K562 (cell line): ENCODE data around the gene MFSD12. TPM values are rescaled to one million over a fixed set of nuclear protein-coding genes. Genes with fewer than 3 reads are reported as not detected.

Experiments used
- BHLHE40 ChIP-seq: IDR thresholded peaks from 2 replicates; pipeline ENCODE4 v1.6.1; 2011; ENCODE audit warnings: low read length, improper control_type of control experiment
- BRD4 ChIP-seq: fragments of 200-600 bp; sonication (generic); IDR thresholded peaks from 2 replicates; pipeline ENCODE4 v1.6.1; 2017; ENCODE audit warnings: inconsistent platforms
- CREB3 ChIP-seq: fragments of 450-650 bp; conservative IDR thresholded peaks from 2 replicates; pipeline ENCODE4 v1.6.1; 2016; ENCODE audit warnings: missing genetic modification characterization, low read depth, mild to moderate bottlenecking, missing compliant biosample characterization, moderate library complexity
- DPF2 ChIP-seq: fragments of 450-650 bp; IDR thresholded peaks from 2 replicates; pipeline ENCODE4 v1.6.1; 2016
- EP300 ChIP-seq: IDR thresholded peaks from 2 replicates; pipeline ENCODE4 v1.6.1; 2012; ENCODE audit warnings: low read length, improper control_type of control experiment
- FOXJ2 ChIP-seq: fragments of 200-800 bp; sonication (Bioruptor generic); IDR thresholded peaks from 2 replicates; pipeline ENCODE4 v1.6.1; 2016; ENCODE audit warnings: missing genetic modification characterization, missing compliant biosample characterization
- HSF4 ChIP-seq: fragments of 250-450 bp; sonication (Bioruptor Pico); IDR thresholded peaks from 2 replicates; pipeline ENCODE4 v2.1.2; 2022; ENCODE audit warnings: mild to moderate bottlenecking, moderate library complexity, borderline replicate concordance
- KLF13 ChIP-seq: fragments of 450-650 bp; IDR thresholded peaks from 2 replicates; pipeline ENCODE4 v1.6.1; 2016; ENCODE audit warnings: missing genetic modification characterization, low read depth, mild to moderate bottlenecking, missing compliant biosample characterization, moderate library complexity, borderline replicate concordance
- NR4A1 ChIP-seq, 2 experiments: fragments of 250-450 bp in 1 of 2; fragments of 450-650 bp in 1 of 2; sonication (Bioruptor Pico) in 1 of 2; IDR thresholded peaks; 2 replicates each; pipeline versions ENCODE4 v1.4.0 to v1.6.1; 2016 to 2020; ENCODE audit warnings: mild to moderate bottlenecking in 2 of 2, missing compliant biosample characterization in 1 of 2, missing genetic modification characterization in 1 of 2, moderate library complexity in 1 of 2
- RB1 ChIP-seq: fragments of 450-650 bp; IDR thresholded peaks from 2 replicates; pipeline ENCODE4 v1.6.1; 2017; ENCODE audit warnings: low read depth, mild to moderate bottlenecking
- RCOR1 ChIP-seq, 2 experiments: IDR thresholded peaks; 2 replicates each; pipeline ENCODE4 v1.6.1; 2012; ENCODE audit warnings: low read depth in 2 of 2, low read length in 2 of 2, borderline replicate concordance in 1 of 2, improper control_type of control experiment in 1 of 2
- SPI1 ChIP-seq: IDR thresholded peaks from 2 replicates; pipeline ENCODE4 v1.6.1; 2011; ENCODE audit warnings: low read depth, low read length, control low read depth, borderline replicate concordance
- YY1 ChIP-seq, 3 experiments: IDR thresholded peaks; 2 replicates each; pipeline ENCODE4 v1.6.1; 2011; ENCODE audit warnings: low read length in 2 of 3, mild to moderate bottlenecking in 2 of 3, moderate library complexity in 2 of 3, borderline replicate concordance in 1 of 3, control low read depth in 1 of 3, low read depth in 1 of 3; ENCODE audit not compliant: insufficient read depth in 3 of 3, insufficient replicate concordance in 2 of 3, control insufficient read depth in 1 of 3, insufficient read length in 1 of 3; ENCODE audit errors: extremely low read depth in 1 of 3
- ZBTB2 ChIP-seq: fragments of 450-650 bp; IDR thresholded peaks from 2 replicates; pipeline ENCODE4 v1.6.1; 2016; ENCODE audit warnings: antibody characterized with exemption
- ZC3H8 ChIP-seq: fragments of 450-650 bp; IDR thresholded peaks from 2 replicates; pipeline ENCODE4 v1.6.1; 2017
- ZNF518B ChIP-seq: fragments of 250-450 bp; sonication (Bioruptor Pico); IDR thresholded peaks from 2 replicates; pipeline ENCODE4 v1.5.0; 2021; ENCODE audit warnings: mild to moderate bottlenecking, moderate library complexity
- ZNF561 ChIP-seq: fragments of 450-650 bp; formaldehyde crosslinking; conservative IDR thresholded peaks from 2 replicates; pipeline ENCODE4 v1.4.0; 2020; ENCODE audit warnings: mild to moderate bottlenecking, moderate library complexity
- ZNF79 ChIP-seq: fragments of 250-450 bp; sonication (Bioruptor Pico); IDR thresholded peaks from 2 replicates; pipeline ENCODE4 v1.4.0; 2020; ENCODE audit warnings: low read depth, mild to moderate bottlenecking, moderate library complexity
- polyA plus RNA-seq, 8 experiments: library from polyadenylated mRNA; depleted of rRNA in 4 of 8; stranded (reverse) in 5 of 8; unstranded in 3 of 8; fragments of >200 nt; fragmentation: Nextera tagmentation in 2 of 8; fragmentation: Illumina TruSeq in 1 of 8; extraction: Ambion mirVana in 2 of 8; extraction: Trizol in 1 of 8; gene quantifications; 2 replicates each; pipeline versions ENCODE4 v1.2.1 to v1.2.3, GENCODE V29; 2011 to 2014; ENCODE audit warnings: inconsistent platforms in 1 of 8, missing spikeins in 1 of 8
- total RNA-seq, 7 experiments: library from RNA; depleted of rRNA in 6 of 7; stranded (reverse); fragments of >200 nt in 6 of 7; fragmentation: Illumina TruSeq in 2 of 7; extraction: Trizol in 2 of 7; gene quantifications; 2 replicates each; pipeline versions ENCODE4 v1.2.1 to v1.2.3, GENCODE V29; 2011 to 2021; ENCODE audit warnings: low replicate concordance in 1 of 7
- TF ChIP-seq, protein P1 (sequence below), 2 experiments: IDR thresholded peaks in 1 of 2; conservative IDR thresholded peaks in 1 of 2; 2 replicates each; pipeline ENCODE4 v1.6.1; 2016; ENCODE audit warnings: low read depth in 2 of 2, mild to moderate bottlenecking in 1 of 2, missing compliant biosample characterization in 1 of 2, missing genetic modification characterization in 1 of 2, moderate library complexity in 1 of 2

Gene MFSD12
- total and polyA plus RNA-seq, 9 of the 15 experiments (the other 6 are each of a cell fraction or from before 2014, with no cell fraction given): 0.69 to 112 (median 31.8) TPM

DNA sequence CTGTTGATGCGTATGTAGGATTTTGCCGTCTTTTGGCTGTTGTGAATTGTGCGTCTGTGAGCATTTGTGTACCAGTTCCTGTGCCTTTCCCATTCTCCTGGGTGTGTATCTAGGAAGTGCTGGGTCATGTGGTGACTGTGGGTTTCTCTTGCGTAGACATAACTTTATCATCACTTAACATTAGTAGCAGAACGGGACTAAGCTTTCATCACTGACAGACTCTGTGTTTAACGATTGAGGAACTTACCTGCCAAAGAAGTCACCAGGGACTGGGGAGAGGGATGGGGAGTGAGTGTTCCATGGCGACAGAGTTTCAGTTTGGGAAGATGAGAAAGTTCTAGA lies 36.3 kb downstream of the MFSD12 start (continued):
- peak; percentile 45; the same call in 1 of the 2 replicates for TF ChIP-seq ZBTB2
- no peak for TF ChIP-seq YY1 (IDR thresholded peaks at IDR 0.05; ENCODE audit: borderline replicate concordance in 1 of 3, control insufficient read depth in 1 of 3, extremely low read depth in 1 of 3, insufficient read depth in 3 of 3, insufficient read length in 1 of 3, insufficient replicate concordance in 2 of 3, low read depth in 1 of 3, low read length in 2 of 3)
- peak; percentile 29; the same call in 1 of the 2 replicates for TF ChIP-seq SPI1
- TF ChIP-seq BHLHE40: 0 out of 2 replicates have a peak, but pooled peaks have one; percentile 39
- TF ChIP-seq KLF13 (tag): no peak
- TF ChIP-seq FOXJ2: no peak
- TF ChIP-seq RCOR1 (IDR thresholded peaks at IDR 0.05; ENCODE audit: borderline replicate concordance in 1 of 2, low read depth in 2 of 2, low read length in 2 of 2): peak in 1 of 2 experiments; percentile 31; a peak in 2 of 4 replicates
- TF ChIP-seq CREB3 (tag): no peak
- no peak for TF ChIP-seq RB1
- TF ChIP-seq ZC3H8: no peak
- TF ChIP-seq BRD4: 0 out of 2 replicates have a peak, but pooled peaks have one; percentile 2
- no peak for TF ChIP-seq ZNF518B
- TF ChIP-seq, protein P1, sequence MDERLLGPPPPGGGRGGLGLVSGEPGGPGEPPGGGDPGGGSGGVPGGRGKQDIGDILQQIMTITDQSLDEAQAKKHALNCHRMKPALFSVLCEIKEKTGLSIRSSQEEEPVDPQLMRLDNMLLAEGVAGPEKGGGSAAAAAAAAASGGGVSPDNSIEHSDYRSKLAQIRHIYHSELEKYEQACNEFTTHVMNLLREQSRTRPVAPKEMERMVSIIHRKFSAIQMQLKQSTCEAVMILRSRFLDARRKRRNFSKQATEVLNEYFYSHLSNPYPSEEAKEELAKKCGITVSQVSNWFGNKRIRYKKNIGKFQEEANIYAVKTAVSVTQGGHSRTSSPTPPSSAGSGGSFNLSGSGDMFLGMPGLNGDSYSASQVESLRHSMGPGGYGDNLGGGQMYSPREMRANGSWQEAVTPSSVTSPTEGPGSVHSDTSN (CRISPR knock-in tag; IDR thresholded peaks at IDR 0.05; ENCODE audit: low read depth): no peak
- TF ChIP-seq, protein P1 (tag; conservative IDR thresholded peaks at IDR 0.05; ENCODE audit: low read depth): 0 out of 2 replicates have a peak, but pooled peaks have one; percentile 45
- no peak for TF ChIP-seq HSF4 (CRISPR knock-in tag)
- TF ChIP-seq ZNF561: no peak
- TF ChIP-seq NR4A1 (CRISPR knock-in tag; IDR thresholded peaks at IDR 0.05): no peak
- TF ChIP-seq NR4A1 (tag; IDR thresholded peaks at IDR 0.05): no peak
- TF ChIP-seq EP300: peak; percentile 35
- TF ChIP-seq ZNF79 (CRISPR knock-in tag): no peak
- 0 out of 2 replicates have a peak, but pooled peaks have one; percentile 79 for TF ChIP-seq DPF2
